DOHH2 (cell line): ENCODE results near the gene CYP11A1.

Source experiments
- H3F3A ChIP-seq: fragments of 200-600 bp; sonication (generic), shearing (Covaris generic); 2 replicates; pipeline ENCODE4 v1.6.0; 2016; ENCODE audit warnings: antibody characterized with exemption, mild to moderate bottlenecking; ENCODE audit not compliant: control insufficient read depth, insufficient read depth
- H3K27ac ChIP-seq: fragments of 200-600 bp; sonication (generic); 2 replicates; pipeline ENCODE4 v1.5.1; 2014; ENCODE audit warnings: low read depth, mild to moderate bottlenecking, low read length, moderate library complexity
- H3K27me3 ChIP-seq: fragments of 200-600 bp; sonication (generic); 2 replicates; pipeline ENCODE4 v1.6.1; 2014; ENCODE audit warnings: mild to moderate bottlenecking, low read length, mixed read lengths; ENCODE audit not compliant: control insufficient read depth
- H3K36me3 ChIP-seq: fragments of 200-600 bp; sonication (generic); 2 replicates; pipeline ENCODE4 v1.6.1; 2014; ENCODE audit warnings: mild to moderate bottlenecking, low read length, moderate library complexity, mixed read lengths; ENCODE audit not compliant: control insufficient read depth
- H3K4me1 ChIP-seq: fragments of 200-600 bp; sonication (generic); 2 replicates; pipeline ENCODE4 v1.6.1; 2014; ENCODE audit warnings: mild to moderate bottlenecking, low read length, mixed read lengths; ENCODE audit not compliant: control insufficient read depth
- H3K4me2 ChIP-seq: fragments of 200-600 bp; sonication (generic); 2 replicates; pipeline ENCODE4 v1.6.0; 2014; ENCODE audit warnings: mild to moderate bottlenecking, low read length, moderate library complexity
- H3K4me3 ChIP-seq: fragments of 200-600 bp; sonication (generic); 2 replicates; pipeline ENCODE4 v1.5.1; 2014; ENCODE audit warnings: mild to moderate bottlenecking, low read length, mixed read lengths
- H3K79me2 ChIP-seq: fragments of 200-600 bp; sonication (generic); 2 replicates; pipeline ENCODE4 v1.6.1; 2014; ENCODE audit warnings: mild to moderate bottlenecking, low read length, mixed read lengths; ENCODE audit not compliant: control insufficient read depth
- H3K9me2 ChIP-seq: fragments of 200-600 bp; sonication (generic); replicated peaks from 2 replicates; pipeline ENCODE4 v1.6.1; 2014; ENCODE audit warnings: mild to moderate bottlenecking, low read length, mixed read lengths; ENCODE audit not compliant: control insufficient read depth
- H3K9me3 ChIP-seq: fragments of 200-600 bp; sonication (generic); 2 replicates; pipeline ENCODE4 v1.6.1; 2014; ENCODE audit warnings: antibody characterized with exemption, low read length, mixed read lengths; ENCODE audit not compliant: control insufficient read depth, insufficient read depth
- H4K20me1 ChIP-seq: fragments of 200-600 bp; sonication (generic); 2 replicates; pipeline ENCODE4 v1.6.0; 2014; ENCODE audit warnings: low read depth, mild to moderate bottlenecking, antibody characterized with exemption, low read length, moderate library complexity; ENCODE audit not compliant: control insufficient read depth, insufficient read depth
- EZH2phosphoT487 ChIP-seq: fragments of 200-600 bp; sonication (generic); IDR thresholded peaks from 2 replicates; pipeline ENCODE4 v1.6.1; 2017; ENCODE audit warnings: borderline replicate concordance, mild to moderate bottlenecking, antibody characterized with exemption, low read length, moderate library complexity, mixed read lengths
- TF ChIP-seq, protein P1 (sequence below): fragments of 200-600 bp; sonication (generic); IDR thresholded peaks from one replicate; pipeline ENCODE4 v1.5.1; 2014; ENCODE audit warnings: antibody characterized with exemption, mild to moderate bottlenecking, low read depth, low read length; ENCODE audit not compliant: poor library complexity, severe bottlenecking

The CYP11A1 gene

GRCh38 chr15:74373056-74373650 is 5.7 kb upstream of the CYP11A1 start:
- TF ChIP-seq EZH2phosphoT487, result no peak
- TF ChIP-seq, protein P1, sequence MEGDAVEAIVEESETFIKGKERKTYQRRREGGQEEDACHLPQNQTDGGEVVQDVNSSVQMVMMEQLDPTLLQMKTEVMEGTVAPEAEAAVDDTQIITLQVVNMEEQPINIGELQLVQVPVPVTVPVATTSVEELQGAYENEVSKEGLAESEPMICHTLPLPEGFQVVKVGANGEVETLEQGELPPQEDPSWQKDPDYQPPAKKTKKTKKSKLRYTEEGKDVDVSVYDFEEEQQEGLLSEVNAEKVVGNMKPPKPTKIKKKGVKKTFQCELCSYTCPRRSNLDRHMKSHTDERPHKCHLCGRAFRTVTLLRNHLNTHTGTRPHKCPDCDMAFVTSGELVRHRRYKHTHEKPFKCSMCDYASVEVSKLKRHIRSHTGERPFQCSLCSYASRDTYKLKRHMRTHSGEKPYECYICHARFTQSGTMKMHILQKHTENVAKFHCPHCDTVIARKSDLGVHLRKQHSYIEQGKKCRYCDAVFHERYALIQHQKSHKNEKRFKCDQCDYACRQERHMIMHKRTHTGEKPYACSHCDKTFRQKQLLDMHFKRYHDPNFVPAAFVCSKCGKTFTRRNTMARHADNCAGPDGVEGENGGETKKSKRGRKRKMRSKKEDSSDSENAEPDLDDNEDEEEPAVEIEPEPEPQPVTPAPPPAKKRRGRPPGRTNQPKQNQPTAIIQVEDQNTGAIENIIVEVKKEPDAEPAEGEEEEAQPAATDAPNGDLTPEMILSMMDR, result no peak
- peak overlapping the region; percentile 79 for H3K4me3 ChIP-seq
- peak overlapping the region; percentile 98 for H3K4me2 ChIP-seq
- peaks cover 70% of the 10 kb centered on the region for H3K27me3 ChIP-seq
- no peak overlapping the region for H3K27ac ChIP-seq
- no peaks in the 10 kb centered on the region for H3K9me3 ChIP-seq
- H3K9me2 ChIP-seq, result no peaks in the 10 kb centered on the region
- peaks cover 18% of the 10 kb centered on the region for H3K4me1 ChIP-seq
- H4K20me1 ChIP-seq, result peaks cover 8% of the 10 kb centered on the region; the same call in 1 of the 2 replicates
- no peaks in the 10 kb centered on the region for H3K79me2 ChIP-seq
- peaks cover 6% of the 10 kb centered on the region for H3F3A ChIP-seq
- no peaks in the 10 kb centered on the region for H3K36me3 ChIP-seq

DNA sequence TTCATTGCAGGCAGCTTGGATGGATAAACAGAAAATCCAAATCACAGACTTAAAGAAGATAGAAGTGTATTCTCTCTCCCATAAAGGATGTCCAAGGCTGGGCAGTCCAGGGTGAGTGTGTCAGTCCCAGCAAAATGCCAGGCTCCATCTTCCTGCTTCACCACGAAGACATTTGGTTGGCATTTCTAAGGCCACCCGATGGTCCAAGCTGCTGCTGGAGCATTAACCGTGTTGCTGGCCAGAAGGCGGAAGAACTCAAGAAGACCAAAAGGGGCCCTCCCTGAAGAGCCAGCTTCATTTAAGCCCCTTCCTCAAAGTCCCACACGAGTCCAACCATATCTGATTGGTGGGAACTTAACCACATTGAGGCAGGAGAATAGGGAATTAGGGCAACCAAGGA is 3.0 kb upstream of the CYP11A1 start:
- H4K20me1 ChIP-seq, result 0 out of 2 replicates have a peak, but pooled peaks cover 6% of the 10 kb centered on the region
- H3K9me2 ChIP-seq, result no peaks in the 10 kb centered on the region
- no peak overlapping the region for H3K4me3 ChIP-seq
- H3F3A ChIP-seq, result peaks cover 6% of the 10 kb centered on the region
- TF ChIP-seq EZH2phosphoT487, result no peak
- TF ChIP-seq, protein P1, result no peak
- H3K4me1 ChIP-seq, result peaks cover 18% of the 10 kb centered on the region
- no peaks in the 10 kb centered on the region for H3K79me2 ChIP-seq
- no peak overlapping the region for H3K27ac ChIP-seq
- no peaks in the 10 kb centered on the region for H3K9me3 ChIP-seq
- H3K4me2 ChIP-seq, result no peak overlapping the region
- H3K36me3 ChIP-seq, result no peaks in the 10 kb centered on the region
- peaks cover 52% of the 10 kb centered on the region for H3K27me3 ChIP-seq

DNA sequence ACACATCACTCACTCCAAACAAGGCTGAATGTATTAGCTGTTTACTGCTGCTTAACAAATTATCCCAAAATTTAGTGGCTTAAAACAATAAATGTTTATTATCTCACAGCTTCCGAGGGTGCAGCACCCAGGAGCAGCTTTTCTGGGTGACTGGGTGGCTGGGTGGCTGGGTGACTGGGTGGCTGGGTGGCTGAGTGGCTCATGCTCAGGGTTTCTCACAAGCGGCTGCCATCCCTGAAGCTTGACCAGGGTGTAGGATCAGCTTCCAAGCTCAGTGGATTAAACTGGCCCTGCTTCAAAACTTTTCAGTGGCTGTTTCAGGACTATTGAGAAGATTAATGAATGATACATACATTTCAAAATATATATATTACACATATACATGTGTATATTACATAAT is 2.3 kb upstream of the CYP11A1 start:
- no peak overlapping the region for H3K4me2 ChIP-seq
- no peaks in the 10 kb centered on the region for H3K9me2 ChIP-seq
- H3K4me1 ChIP-seq, result peaks cover 14% of the 10 kb centered on the region
- H3K4me3 ChIP-seq, result no peak overlapping the region
- peaks cover 52% of the 10 kb centered on the region for H3K27me3 ChIP-seq
- H3K79me2 ChIP-seq, result no peaks in the 10 kb centered on the region
- 0 out of 2 replicates have a peak, but pooled peaks cover 4% of the 10 kb centered on the region for H4K20me1 ChIP-seq
- H3K27ac ChIP-seq, result no peak overlapping the region
- H3K36me3 ChIP-seq, result no peaks in the 10 kb centered on the region
- TF ChIP-seq, protein P1, result no peak
- no peak for TF ChIP-seq EZH2phosphoT487
- H3F3A ChIP-seq, result peaks cover 2% of the 10 kb centered on the region
- no peaks in the 10 kb centered on the region for H3K9me3 ChIP-seq
